Trophoblast cell (in vitro differentiated cells and primary cell): ENCODE data around the gene PPARGC1A.

Experiments
- DNase-seq, 2 donors: peaks; one replicate each; pipeline ENCODE4 v3.0.0-alpha.2; 2016
- H2AFZ ChIP-seq: 2 replicates; pipeline ENCODE4 v1.6.1; 2013; ENCODE audit warnings: low read length, moderate library complexity, mild to moderate bottlenecking; ENCODE audit not compliant: insufficient read depth, poor library complexity
- H2AK5ac ChIP-seq: 2 replicates; pipeline ENCODE4 v1.6.1; 2013; ENCODE audit warnings: mild to moderate bottlenecking, low read length
- H2BK120ac ChIP-seq: 2 replicates; pipeline ENCODE4 v1.6.1; 2013; ENCODE audit warnings: low read length, mild to moderate bottlenecking, moderate library complexity; ENCODE audit not compliant: insufficient read depth, poor library complexity
- H2BK12ac ChIP-seq: 2 replicates; pipeline ENCODE4 v1.6.1; 2013; ENCODE audit warnings: mild to moderate bottlenecking, low read length, moderate library complexity
- H2BK5ac ChIP-seq: 2 replicates; pipeline ENCODE4 v1.6.1; 2013; ENCODE audit warnings: low read length, low read depth, moderate library complexity, mild to moderate bottlenecking; ENCODE audit not compliant: poor library complexity
- H3K14ac ChIP-seq: 2 replicates; pipeline ENCODE4 v1.6.1; 2013; ENCODE audit warnings: mild to moderate bottlenecking, low read length
- H3K18ac ChIP-seq: 2 replicates; pipeline ENCODE4 v1.6.1; 2013; ENCODE audit warnings: mild to moderate bottlenecking, low read length
- H3K23ac ChIP-seq: 2 replicates; pipeline ENCODE4 v1.6.1; 2013; ENCODE audit warnings: low read length
- H3K27ac ChIP-seq: 2 replicates; pipeline ENCODE4 v1.5.1; 2013; ENCODE audit warnings: low read depth, mild to moderate bottlenecking, inconsistent platforms, low read length, moderate library complexity
- H3K27me3 ChIP-seq: 2 replicates; pipeline ENCODE4 v1.6.1; 2013; ENCODE audit warnings: inconsistent platforms, mild to moderate bottlenecking, low read length, moderate library complexity; ENCODE audit not compliant: insufficient read depth
- H3K36me3 ChIP-seq, 2 experiments: 1 replicate in 1 of 2; 2 replicates in 1 of 2; pipeline ENCODE4 v1.6.1; 2013; ENCODE audit warnings: low read length in 2 of 2, mild to moderate bottlenecking in 2 of 2, moderate library complexity in 1 of 2; ENCODE audit not compliant: insufficient read depth in 2 of 2, control insufficient read depth in 1 of 2
- H3K4ac ChIP-seq: 2 replicates; pipeline ENCODE4 v1.6.1; 2013; ENCODE audit warnings: low read depth, mild to moderate bottlenecking, low read length, moderate library complexity
- H3K4me1 ChIP-seq, 2 experiments: 1 replicate in 1 of 2; 2 replicates in 1 of 2; pipeline ENCODE4 v1.6.1; 2013; ENCODE audit warnings: low read length in 2 of 2, mild to moderate bottlenecking in 2 of 2, moderate library complexity in 1 of 2; ENCODE audit not compliant: insufficient read depth in 2 of 2, control insufficient read depth in 1 of 2
- H3K4me2 ChIP-seq: 2 replicates; pipeline ENCODE4 v1.6.1; 2013; ENCODE audit warnings: inconsistent platforms, mild to moderate bottlenecking, low read length, moderate library complexity
- H3K4me3 ChIP-seq: 2 replicates; pipeline ENCODE4 v1.5.1; 2013; ENCODE audit warnings: mild to moderate bottlenecking, low read depth, low read length, inconsistent platforms
- H3K79me1 ChIP-seq: one replicate; pipeline ENCODE4 v1.6.1; 2013; ENCODE audit warnings: low read length
- H3K79me2 ChIP-seq: 2 replicates; pipeline ENCODE4 v1.6.1; 2013; ENCODE audit warnings: low read length, mild to moderate bottlenecking; ENCODE audit not compliant: control insufficient read depth, insufficient read depth, poor library complexity
- H3K9ac ChIP-seq: 2 replicates; pipeline ENCODE4 v1.6.1; 2013; ENCODE audit warnings: mild to moderate bottlenecking, low read length
- H3K9me3 ChIP-seq: 2 replicates; pipeline ENCODE4 v1.6.1; 2013; ENCODE audit warnings: low read depth, mild to moderate bottlenecking, control low read depth, inconsistent platforms, low read length; ENCODE audit not compliant: insufficient read depth
- H4K12ac ChIP-seq: 2 replicates; pipeline ENCODE4 v1.6.1; 2013; ENCODE audit warnings: low read depth, mild to moderate bottlenecking, low read length, moderate library complexity
- H4K8ac ChIP-seq: 2 replicates; pipeline ENCODE4 v1.6.1; 2013; ENCODE audit warnings: low read depth, mild to moderate bottlenecking, low read length, moderate library complexity
- H4K91ac ChIP-seq: one replicate; pipeline ENCODE4 v1.6.1; 2013; ENCODE audit warnings: low read depth, mild to moderate bottlenecking, low read length, moderate library complexity
- WGBS: extraction: QIAGEN DNeasy Blood & Tissue Kit; methylation state at CpG from one replicate; pipeline ENCODE4 v1.1.7; 2013; ENCODE audit warnings: missing lambda C conversion rate; ENCODE audit not compliant: insufficient read length, insufficient coverage; ENCODE audit errors: extremely low coverage; 5-methylcytosine and 5-hydroxymethylcytosine counted together

The PPARGC1A gene

GRCh38 chr4:23923141-23923540, 33.3 kb upstream of the PPARGC1A start:
- H3K14ac ChIP-seq: no peak overlapping the region
- H3K79me2 ChIP-seq: no peaks in the 10 kb centered on the region
- H2BK12ac ChIP-seq: no peak overlapping the region
- H3K4ac ChIP-seq: no peak overlapping the region
- H3K18ac ChIP-seq: no peak overlapping the region
- no CpG with 5 or more reads among the region's 3 CpGs for WGBS
- peaks cover 5 to 12% of the 10 kb centered on the region in 2 experiments for H3K4me1 ChIP-seq
- H3K23ac ChIP-seq: no peak overlapping the region
- no peak overlapping the region for H3K4me3 ChIP-seq
- DNase-seq: no peak
- H3K4me2 ChIP-seq: no peak overlapping the region
- H3K36me3 ChIP-seq: no peaks in the 10 kb centered on the region
- H3K79me1 ChIP-seq: peaks cover 4% of the 10 kb centered on the region
- no peak overlapping the region for H4K12ac ChIP-seq
- H3K27ac ChIP-seq: no peak overlapping the region
- no peak overlapping the region for H2BK120ac ChIP-seq
- no peak overlapping the region for H4K8ac ChIP-seq
- H3K27me3 ChIP-seq: no peaks in the 10 kb centered on the region
- H2BK5ac ChIP-seq: no peak overlapping the region
- no peak overlapping the region for H3K9ac ChIP-seq
- no peak overlapping the region for H4K91ac ChIP-seq
- H2AFZ ChIP-seq: no peak overlapping the region
- no peaks in the 10 kb centered on the region for H3K9me3 ChIP-seq
- no peak overlapping the region for H2AK5ac ChIP-seq

- H3K79me2 ChIP-seq: no peaks in the 10 kb centered on the region
- no peak overlapping the region for H2AFZ ChIP-seq
- H3K4me2 ChIP-seq: no peak overlapping the region
- H3K4ac ChIP-seq: no peak overlapping the region
- no peaks in the 10 kb centered on the region for H3K36me3 ChIP-seq
- H3K4me3 ChIP-seq: no peak overlapping the region
- H3K23ac ChIP-seq: no peak overlapping the region
- no peak overlapping the region for H3K18ac ChIP-seq
- no peak overlapping the region for H4K12ac ChIP-seq
- H2BK5ac ChIP-seq: no peak overlapping the region
- no peak overlapping the region for H4K8ac ChIP-seq
- H2AK5ac ChIP-seq: no peak overlapping the region
- no peak overlapping the region for H3K14ac ChIP-seq
- peaks cover 4% of the 10 kb centered on the region for H3K79me1 ChIP-seq
- no CpG with 5 or more reads among the region's 8 CpGs for WGBS
- H3K4me1 ChIP-seq: peaks cover 5 to 12% of the 10 kb centered on the region in 2 experiments
- DNase-seq: no peak
- peak overlapping the region; percentile 36 for H2BK12ac ChIP-seq
- no peak overlapping the region for H3K9ac ChIP-seq
- H4K91ac ChIP-seq: peak overlapping the region; percentile 57
- H3K27me3 ChIP-seq: no peaks in the 10 kb centered on the region
- H3K27ac ChIP-seq: no peak overlapping the region
- H3K9me3 ChIP-seq: no peaks in the 10 kb centered on the region
- H2BK120ac ChIP-seq: peak overlapping the region; percentile 69
These were observed 32.8 kb upstream of the PPARGC1A start for GRCh38 chr4:23922541-23923111.

GRCh38 chr4:23922013-23922412, 32.2 kb upstream of the PPARGC1A start:
- H3K4me2 ChIP-seq: no peak overlapping the region
- peaks cover 5 to 12% of the 10 kb centered on the region in 2 experiments for H3K4me1 ChIP-seq
- no peak overlapping the region for H2AFZ ChIP-seq
- no peak overlapping the region for H4K91ac ChIP-seq
- peaks cover 4% of the 10 kb centered on the region for H3K79me1 ChIP-seq
- no peaks in the 10 kb centered on the region for H3K9me3 ChIP-seq
- no CpG with 5 or more reads among the region's 2 CpGs for WGBS
- no peak for DNase-seq
- H3K18ac ChIP-seq: no peak overlapping the region
- no peak overlapping the region for H3K14ac ChIP-seq
- H2AK5ac ChIP-seq: no peak overlapping the region
- no peak overlapping the region for H4K8ac ChIP-seq
- H3K4ac ChIP-seq: no peak overlapping the region
- H2BK5ac ChIP-seq: no peak overlapping the region
- H3K27me3 ChIP-seq: no peaks in the 10 kb centered on the region
- H3K36me3 ChIP-seq: no peaks in the 10 kb centered on the region
- no peak overlapping the region for H2BK120ac ChIP-seq
- H3K23ac ChIP-seq: no peak overlapping the region
- no peak overlapping the region for H3K27ac ChIP-seq
- H3K9ac ChIP-seq: no peak overlapping the region
- no peak overlapping the region for H3K4me3 ChIP-seq
- no peak overlapping the region for H2BK12ac ChIP-seq
- no peak overlapping the region for H4K12ac ChIP-seq
- no peaks in the 10 kb centered on the region for H3K79me2 ChIP-seq

DNA sequence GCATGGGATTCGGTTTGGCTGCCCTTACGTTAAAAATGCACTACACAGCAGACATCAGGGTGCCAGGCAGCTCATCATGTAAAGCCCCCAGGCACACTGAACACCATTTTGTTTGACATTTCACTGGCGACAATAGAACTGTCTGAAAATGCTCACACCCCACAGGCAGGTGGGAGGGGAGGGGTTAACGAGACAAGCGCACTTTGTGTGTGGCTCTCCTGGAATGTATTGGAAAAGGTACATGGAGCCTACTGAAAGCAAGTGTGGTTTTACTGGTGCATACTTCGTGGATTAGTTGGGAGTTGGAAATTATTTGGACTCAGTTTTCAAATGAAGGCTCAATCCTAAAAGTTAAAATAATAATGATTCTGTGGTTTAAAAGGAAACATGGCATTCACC, 31.6 kb upstream of the PPARGC1A start:
- peak overlapping the region; percentile 61 for H3K27ac ChIP-seq
- H3K36me3 ChIP-seq: no peaks in the 10 kb centered on the region
- H2AK5ac ChIP-seq: no peak overlapping the region
- no peak overlapping the region for H4K8ac ChIP-seq
- H2BK5ac ChIP-seq: no peak overlapping the region
- no peak overlapping the region for H3K9ac ChIP-seq
- peaks cover 5 to 12% of the 10 kb centered on the region in 2 experiments for H3K4me1 ChIP-seq
- H3K23ac ChIP-seq: no peak overlapping the region
- no peak overlapping the region for H2BK120ac ChIP-seq
- no peak overlapping the region for H3K4me2 ChIP-seq
- no peak for DNase-seq
- H4K91ac ChIP-seq: no peak overlapping the region
- H2AFZ ChIP-seq: no peak overlapping the region
- no peaks in the 10 kb centered on the region for H3K27me3 ChIP-seq
- no peak overlapping the region for H2BK12ac ChIP-seq
- H3K79me1 ChIP-seq: peaks cover 4% of the 10 kb centered on the region
- no peak overlapping the region for H3K14ac ChIP-seq
- no peaks in the 10 kb centered on the region for H3K79me2 ChIP-seq
- H3K18ac ChIP-seq: no peak overlapping the region
- H3K9me3 ChIP-seq: no peaks in the 10 kb centered on the region
- no peak overlapping the region for H3K4me3 ChIP-seq
- no CpG with 5 or more reads among the region's 6 CpGs for WGBS
- H3K4ac ChIP-seq: no peak overlapping the region
- no peak overlapping the region for H4K12ac ChIP-seq
